ENCODE measurements around the gene C20orf144. TPM values are rescaled to one million over a fixed set of nuclear protein-coding genes. Genes with fewer than 3 reads are reported as not detected.
A peak's percentile ranks its signal among the peaks of the same experiment; 100 is the strongest.

Gene C20orf144
- total RNA-seq, 2 experiments from 2014 or later = 0.30 to 0.53 TPM

DNA sequence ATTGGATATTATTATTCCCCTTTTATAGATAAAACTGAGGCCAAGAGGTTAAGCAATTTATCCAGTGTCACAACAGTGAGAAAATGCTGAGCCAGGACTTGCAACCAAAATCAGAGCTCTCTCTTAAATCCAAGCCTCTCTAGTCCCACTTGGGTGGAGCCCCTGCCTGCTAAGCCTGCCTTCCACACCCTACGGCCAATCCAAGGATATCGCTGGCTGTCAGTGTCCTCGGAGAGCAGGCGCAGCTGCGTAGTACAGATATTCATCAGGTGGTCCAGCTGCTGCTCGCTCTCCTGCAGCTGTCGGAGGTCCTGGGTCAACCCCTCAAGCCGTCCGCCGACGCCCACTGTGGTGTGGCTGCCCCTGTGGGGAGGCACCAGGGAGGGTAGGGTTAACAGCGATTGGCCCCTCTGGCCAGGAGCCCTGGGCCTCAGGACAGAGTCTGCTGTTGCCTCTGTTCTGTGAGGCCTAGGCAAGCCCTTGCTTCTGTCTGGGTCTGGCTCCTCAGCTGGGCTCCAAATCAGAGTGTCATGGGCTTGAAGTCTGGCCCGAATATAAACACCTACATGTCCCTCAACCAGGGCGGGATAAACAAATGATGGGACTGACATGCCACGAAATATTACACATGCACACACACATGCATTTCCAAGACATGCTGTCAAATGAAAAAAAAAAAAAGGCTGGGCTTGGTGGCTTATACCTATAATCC, 16.0 kb downstream of the C20orf144 start:
- peaks cover 40% of the 10 kb centered on the region for H3K36me3 Mint-ChIP-seq

DNA sequence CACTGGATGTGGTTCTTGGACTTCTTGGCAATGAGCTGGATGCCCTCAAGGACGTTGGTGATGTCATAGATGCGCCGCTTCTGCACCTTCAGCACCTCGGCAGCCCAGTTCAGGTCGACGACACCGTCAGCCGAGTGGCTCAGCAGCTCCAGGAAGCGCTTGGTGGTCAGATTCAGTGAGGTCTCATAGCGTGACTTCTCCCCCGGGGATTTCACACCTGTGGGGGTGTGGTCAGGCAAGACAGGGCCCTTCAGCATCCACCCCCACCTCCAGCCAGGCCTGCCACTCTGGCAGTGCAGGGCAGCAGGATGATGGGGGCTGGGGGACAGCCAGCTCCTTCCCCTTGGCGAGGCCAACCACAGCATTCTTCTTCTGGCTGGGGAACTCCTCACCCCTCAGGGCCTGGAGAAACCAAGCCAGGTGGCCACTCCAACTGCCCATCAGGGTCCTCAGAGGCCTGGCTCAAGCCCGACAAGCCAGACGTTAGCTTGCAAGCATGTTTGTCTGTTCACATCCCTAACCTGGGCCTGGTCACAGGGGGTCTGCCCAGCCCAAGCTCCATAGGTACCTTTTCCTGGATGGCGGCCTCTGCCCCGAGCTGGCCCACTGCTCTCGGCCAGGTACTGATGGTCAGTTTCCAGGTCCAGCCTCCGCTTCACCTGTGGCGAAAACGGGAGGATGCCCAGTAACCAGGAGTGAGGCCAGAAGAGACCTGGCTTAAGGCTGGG, 17.8 kb downstream of the C20orf144 start:
- no peaks in the 10 kb centered on the region for H3K9me3 Mint-ChIP-seq (ENCODE audit: low read depth)
- peak; percentile 79 for ATAC-seq
- H3K4me3 Mint-ChIP-seq = no peak overlapping the region
- CTCF ChIA-PET = interaction anchor here (0.8 to 9.2 kb wide), 7 partner anchors 11 to 236 kb away, joined by 3 to 106 read pairs (median 4); partner anchors contain the start of genes ACTL10, PXMP4 and SNTA1
- H3K27me3 Mint-ChIP-seq = no peaks in the 10 kb centered on the region
- peaks cover 77% of the 10 kb centered on the region for H3K4me1 Mint-ChIP-seq
- peak overlapping the region; percentile 79 for H3K27ac Mint-ChIP-seq
- H3K36me3 Mint-ChIP-seq = peaks cover 42% of the 10 kb centered on the region
- peak; percentile 89 for DNase-seq

More for the DNA sequence above, 16.0 kb downstream of the C20orf144 start:
- no peaks in the 10 kb centered on the region for H3K9me3 Mint-ChIP-seq (ENCODE audit: low read depth)
- CTCF ChIA-PET = interaction anchor here (0.5 to 9.2 kb wide), 2 partner anchors 10 to 180 kb away, joined by 4 to 106 read pairs; partner anchors contain the start of gene ACTL10
- H3K27ac Mint-ChIP-seq = peak overlapping the region; percentile 79
- DNase-seq = no peak
- peaks cover 72% of the 10 kb centered on the region for H3K4me1 Mint-ChIP-seq
- ATAC-seq = no peak
- no peak overlapping the region for H3K4me3 Mint-ChIP-seq
- no peaks in the 10 kb centered on the region for H3K27me3 Mint-ChIP-seq

GRCh38 chr20:33680686-33681085, 18.6 kb downstream of the C20orf144 start:
- Mint-ChIP-seq H3K36me3 (peaks cover 45% of the 10 kb centered on the region), H3K9me3 (ENCODE audit: low read depth) (no peaks in the 10 kb centered on the region), H3K4me1 (peaks cover 77% of the 10 kb centered on the region), H3K27ac (peak overlapping the region; percentile 79), H3K4me3 (no peak overlapping the region), H3K27me3 (no peaks in the 10 kb centered on the region)
- ATAC-seq = no peak
- no peak for DNase-seq
- CTCF ChIA-PET = interaction anchor here (0.8 to 9.2 kb wide), 5 partner anchors 12 to 52 kb away, joined by 3 to 106 read pairs (median 4); partner anchors contain the start of genes ACTL10 and PXMP4

DNA sequence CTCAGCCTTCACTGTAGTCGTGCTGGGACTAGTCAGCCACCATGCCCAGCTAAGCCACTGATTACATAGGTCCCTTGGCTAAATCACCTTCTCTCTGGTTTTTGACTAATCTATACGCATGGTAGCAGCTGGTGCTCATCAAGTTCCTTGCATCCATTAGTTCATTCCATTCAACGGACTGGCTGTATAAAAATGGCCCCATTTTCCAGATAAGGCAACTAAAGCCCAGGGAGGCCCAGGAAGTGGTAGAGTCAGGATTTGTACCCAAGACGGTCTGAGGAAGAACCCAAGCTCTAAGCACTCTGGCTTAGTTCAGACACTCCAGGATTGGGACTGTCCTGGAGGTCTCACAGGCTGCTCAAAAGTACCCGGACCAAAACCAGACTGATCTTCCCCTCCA, 19.2 kb downstream of the C20orf144 start:
- DNase-seq (no peak), ATAC-seq (no peak)
- Mint-ChIP-seq H3K9me3 (ENCODE audit: low read depth) (no peaks in the 10 kb centered on the region), H3K4me3 (peak overlapping the region; percentile 22), H3K27me3 (no peaks in the 10 kb centered on the region), H3K4me1 (peaks cover 73% of the 10 kb centered on the region), H3K36me3 (peaks cover 44% of the 10 kb centered on the region), H3K27ac (peak overlapping the region; percentile 79)
- CTCF ChIA-PET = interaction anchor here (0.9 to 9.2 kb wide), 4 partner anchors 13 to 51 kb away, joined by 4 to 106 read pairs (median 7); partner anchors contain the start of genes ACTL10, PXMP4 and ZNF341

DNA sequence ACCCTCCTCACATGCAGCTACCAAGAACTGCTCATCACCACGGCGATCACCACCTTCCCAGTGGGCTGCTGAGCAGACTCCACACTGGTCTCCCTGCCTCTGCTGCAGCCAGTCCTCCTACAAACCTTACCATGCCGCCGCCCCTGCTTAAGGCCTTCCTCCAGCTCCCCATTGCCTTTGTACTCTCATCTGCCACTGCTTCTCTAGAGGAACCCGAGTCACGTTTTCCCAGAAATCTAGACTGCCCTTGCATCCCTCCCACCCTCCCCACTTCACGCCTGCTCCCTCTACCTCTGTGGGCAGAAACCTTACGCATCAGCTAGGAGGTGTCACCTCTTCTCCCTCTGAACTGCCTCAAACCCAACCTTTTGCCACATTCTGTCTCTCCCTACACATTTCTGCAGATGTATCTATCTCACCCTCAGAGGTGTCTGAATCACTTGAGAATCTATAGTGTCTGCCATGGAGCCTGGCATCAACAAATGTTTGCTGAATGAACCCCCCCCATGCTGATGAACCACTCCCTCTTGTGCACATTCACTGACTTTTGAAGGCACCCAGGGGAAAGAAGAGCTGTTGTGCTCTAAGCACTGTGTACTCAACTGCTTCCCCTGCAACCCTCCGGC, 19.7 kb downstream of the C20orf144 start:
- no peaks in the 10 kb centered on the region for H3K27me3 Mint-ChIP-seq
- H3K4me1 Mint-ChIP-seq = peaks cover 77% of the 10 kb centered on the region

DNA sequence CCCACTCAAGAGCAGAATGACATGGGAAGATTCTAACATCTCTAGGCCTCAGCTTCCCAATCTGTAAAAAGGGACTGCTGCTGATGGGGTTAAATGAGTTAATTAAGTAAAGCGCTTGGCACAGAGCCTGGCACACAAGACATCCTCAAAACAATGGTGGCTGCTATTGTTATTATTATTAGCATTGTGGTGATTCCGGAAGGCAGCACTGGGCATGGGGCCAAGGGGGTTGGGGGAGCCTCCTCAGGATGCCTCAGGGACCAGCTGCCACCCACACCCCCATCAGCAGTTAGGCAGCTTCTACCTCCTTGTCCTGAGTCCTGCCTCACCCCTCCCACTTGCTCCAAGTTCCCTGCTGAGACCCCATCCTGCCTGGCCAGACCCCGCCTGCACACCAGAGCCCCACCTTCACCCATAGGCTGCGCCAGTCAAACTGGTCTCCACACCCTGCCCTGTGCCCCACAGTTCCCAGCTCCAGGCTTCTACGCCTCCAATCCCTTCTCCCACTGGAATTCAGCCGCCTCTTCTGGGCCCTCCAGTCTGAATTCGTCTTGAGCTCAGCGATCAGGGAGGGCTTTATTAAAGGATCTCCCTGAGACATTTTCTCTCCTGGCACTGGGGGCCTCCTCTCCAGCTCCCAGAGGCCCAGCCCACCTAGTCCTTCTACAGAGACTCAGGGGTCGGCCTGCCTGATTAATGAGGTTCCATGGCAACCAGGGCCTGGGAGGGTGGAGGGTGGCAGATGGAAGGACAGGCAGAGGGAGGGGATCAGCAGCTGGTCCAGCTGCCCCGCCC, 22.6 kb downstream of the C20orf144 start:
- DNase-seq = no peak
- no peaks in the 10 kb centered on the region for H3K27me3 Mint-ChIP-seq
- CTCF ChIA-PET = interaction anchor here (0.8 to 9.2 kb wide), 7 partner anchors 9 to 283 kb away, joined by 3 to 106 read pairs (median 5); partner anchors contain the start of genes ACTL10, CDK5RAP1, PXMP4 and ZNF341
- peaks cover 86% of the 10 kb centered on the region for H3K4me1 Mint-ChIP-seq
- no peaks in the 10 kb centered on the region for H3K9me3 Mint-ChIP-seq (ENCODE audit: low read depth)
- peak overlapping the region; percentile 84 for H3K27ac Mint-ChIP-seq
- no peak for ATAC-seq
- peak overlapping the region; percentile 93 for H3K4me3 Mint-ChIP-seq
- peaks cover 18% of the 10 kb centered on the region for H3K36me3 Mint-ChIP-seq

More for the DNA sequence above, 19.7 kb downstream of the C20orf144 start:
- Mint-ChIP-seq H3K27ac (peak overlapping the region; percentile 79), H3K36me3 (peaks cover 40% of the 10 kb centered on the region), H3K4me3 (peak overlapping the region; percentile 22), H3K9me3 (ENCODE audit: low read depth) (no peaks in the 10 kb centered on the region)
- CTCF ChIA-PET = interaction anchor here (1.6 to 9.2 kb wide), 3 partner anchors 13 to 50 kb away, joined by 7 to 106 read pairs (median 7); partner anchors contain the start of genes ACTL10 and ZNF341
- ATAC-seq (no peak), DNase-seq (no peak)

- no peaks in the 10 kb centered on the region for H3K9me3 Mint-ChIP-seq (ENCODE audit: low read depth)
- H3K4me1 Mint-ChIP-seq = peaks cover 84% of the 10 kb centered on the region
- DNase-seq (peak; percentile 83), ATAC-seq (peak; percentile 56)
- H3K4me3 Mint-ChIP-seq = peak overlapping the region; percentile 93
- peak overlapping the region; percentile 84 for H3K27ac Mint-ChIP-seq
- CTCF ChIA-PET = interaction anchor here (0.6 to 9.2 kb wide), 8 partner anchors 10 to 284 kb away, joined by 3 to 106 read pairs (median 4); partner anchors contain the start of genes ACTL10, CDK5RAP1, PXMP4 and ZNF341
- H3K27me3 Mint-ChIP-seq = no peaks in the 10 kb centered on the region
- H3K36me3 Mint-ChIP-seq = peaks cover 15% of the 10 kb centered on the region
Observed at GRCh38 chr20:33685328-33686099, 23.4 kb downstream of the C20orf144 start.

GRCh38 chr20:33686100-33686983, 24.2 kb downstream of the C20orf144 start, which contains the start of gene E2F1:
Gene E2F1 (minus strand): TSS chr20:33686385. CDS start chr20:33686264, 121 bp downstream.
- peaks cover 82% of the 10 kb centered on the region for H3K4me1 Mint-ChIP-seq
- H3K27me3 Mint-ChIP-seq = no peaks in the 10 kb centered on the region
- H3K4me3 Mint-ChIP-seq = peak within 1 kb of the TSS; percentile 93
- CTCF ChIA-PET = interaction anchor here (0.9 to 9.2 kb wide), 8 partner anchors 13 to 229 kb away, joined by 3 to 106 read pairs (median 5); partner anchors contain the start of genes ACTL10, PXMP4 and ZNF341
- no peaks in the 10 kb centered on the region for H3K9me3 Mint-ChIP-seq (ENCODE audit: low read depth)
- peak; percentile 98 for DNase-seq
- peak; percentile 91 for ATAC-seq
- peaks cover 13% of the 10 kb centered on the region for H3K36me3 Mint-ChIP-seq
- H3K27ac Mint-ChIP-seq = peak within 1 kb of the TSS; percentile 95

GRCh38 chr20:33686984-33687366, 24.8 kb downstream of the C20orf144 start:
- ATAC-seq (no peak), DNase-seq (no peak)
- no peaks in the 10 kb centered on the region for H3K9me3 Mint-ChIP-seq (ENCODE audit: low read depth)
- CTCF ChIA-PET = interaction anchor here (0.9 to 3.5 kb wide), 4 partner anchors 19 to 229 kb away, joined by 4 to 20 read pairs (median 5); partner anchors contain the start of genes ACTL10 and PXMP4
- H3K4me1 Mint-ChIP-seq = peaks cover 78% of the 10 kb centered on the region
- H3K27me3 Mint-ChIP-seq = no peaks in the 10 kb centered on the region
- H3K36me3 Mint-ChIP-seq = peaks cover 10% of the 10 kb centered on the region
- H3K4me3 Mint-ChIP-seq = peak overlapping the region; percentile 61
- H3K27ac Mint-ChIP-seq = peak overlapping the region; percentile 95

DNA sequence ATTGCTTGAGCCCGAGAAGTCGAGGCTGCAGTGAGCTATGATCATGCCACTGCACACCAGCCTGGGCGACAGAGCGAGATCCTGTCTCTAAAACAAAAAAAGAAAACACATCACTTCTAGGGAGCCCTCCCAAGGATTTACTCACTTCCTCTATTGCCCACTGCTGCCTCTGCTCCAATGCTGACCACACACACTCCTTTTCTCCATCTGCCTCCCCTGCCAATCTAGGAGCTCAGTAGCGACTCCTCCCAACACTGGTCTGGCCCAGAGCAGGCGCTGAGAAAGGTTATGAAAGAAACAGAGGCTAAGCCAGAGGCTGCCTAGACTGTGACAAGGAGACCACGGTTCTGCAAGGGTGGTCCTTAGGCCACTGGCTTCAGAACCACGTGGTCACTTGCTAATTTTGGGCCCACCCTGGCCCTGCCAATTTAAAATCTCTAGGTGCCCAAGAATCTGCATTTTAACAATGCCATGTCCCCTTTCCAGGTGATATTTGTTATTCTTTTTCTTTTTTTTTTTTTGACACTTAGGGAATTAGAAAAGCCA, 25.3 kb downstream of the C20orf144 start:
- H3K4me3 Mint-ChIP-seq = no peak overlapping the region
- H3K9me3 Mint-ChIP-seq (ENCODE audit: low read depth) = no peaks in the 10 kb centered on the region
- H3K27ac Mint-ChIP-seq = peak overlapping the region; percentile 95
- ATAC-seq = no peak
- peaks cover 73% of the 10 kb centered on the region for H3K4me1 Mint-ChIP-seq
- H3K27me3 Mint-ChIP-seq = no peaks in the 10 kb centered on the region
- CTCF ChIA-PET = interaction anchor here (0.9 to 3.5 kb wide), 4 partner anchors 14 to 36 kb away, joined by 4 to 20 read pairs (median 5); partner anchors contain the start of genes ACTL10 and PXMP4
- H3K36me3 Mint-ChIP-seq = peaks cover 10% of the 10 kb centered on the region
- DNase-seq = no peak
